Epithelial cell of esophagus (primary cell): ENCODE results near the gene UBE2A.

ENCODE experiments used
- DNase-seq: peaks from one replicate; pipeline ENCODE4 v3.0.0; 2010; ENCODE audit warnings: low read depth
- H3K4me3 ChIP-seq: 2 replicates; pipeline ENCODE4 v1.5.1; 2011; ENCODE audit warnings: mild to moderate bottlenecking, low read length, control low read depth
- TF ChIP-seq, protein P1 (sequence below): IDR thresholded peaks from 2 replicates; pipeline ENCODE4 v1.5.1; 2011; ENCODE audit warnings: low read depth, mild to moderate bottlenecking, low read length, control low read depth, inconsistent platforms; ENCODE audit not compliant: insufficient read depth; ENCODE audit errors: missing control alignments

UBE2A gene

DNA sequence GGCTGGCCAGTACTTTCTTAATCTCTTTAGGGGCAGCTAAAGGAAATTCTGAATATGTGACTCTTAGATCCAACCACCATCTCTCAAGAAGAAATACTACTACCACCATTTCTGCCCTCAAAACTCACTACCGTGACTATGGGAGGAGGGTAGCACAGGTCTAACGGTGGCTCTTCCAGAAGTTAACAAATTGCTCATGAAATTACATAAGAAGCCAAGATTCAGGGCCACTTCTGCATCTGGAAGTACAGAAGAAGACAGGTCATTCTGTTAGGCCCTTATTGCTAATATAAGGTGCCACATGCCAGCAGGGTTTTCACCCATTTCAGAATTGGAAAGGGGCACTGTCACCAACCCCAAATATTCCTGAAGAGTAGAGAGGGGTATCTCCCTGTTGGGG lies 51.5 kb downstream of the UBE2A start:
- TF ChIP-seq, protein P1, sequence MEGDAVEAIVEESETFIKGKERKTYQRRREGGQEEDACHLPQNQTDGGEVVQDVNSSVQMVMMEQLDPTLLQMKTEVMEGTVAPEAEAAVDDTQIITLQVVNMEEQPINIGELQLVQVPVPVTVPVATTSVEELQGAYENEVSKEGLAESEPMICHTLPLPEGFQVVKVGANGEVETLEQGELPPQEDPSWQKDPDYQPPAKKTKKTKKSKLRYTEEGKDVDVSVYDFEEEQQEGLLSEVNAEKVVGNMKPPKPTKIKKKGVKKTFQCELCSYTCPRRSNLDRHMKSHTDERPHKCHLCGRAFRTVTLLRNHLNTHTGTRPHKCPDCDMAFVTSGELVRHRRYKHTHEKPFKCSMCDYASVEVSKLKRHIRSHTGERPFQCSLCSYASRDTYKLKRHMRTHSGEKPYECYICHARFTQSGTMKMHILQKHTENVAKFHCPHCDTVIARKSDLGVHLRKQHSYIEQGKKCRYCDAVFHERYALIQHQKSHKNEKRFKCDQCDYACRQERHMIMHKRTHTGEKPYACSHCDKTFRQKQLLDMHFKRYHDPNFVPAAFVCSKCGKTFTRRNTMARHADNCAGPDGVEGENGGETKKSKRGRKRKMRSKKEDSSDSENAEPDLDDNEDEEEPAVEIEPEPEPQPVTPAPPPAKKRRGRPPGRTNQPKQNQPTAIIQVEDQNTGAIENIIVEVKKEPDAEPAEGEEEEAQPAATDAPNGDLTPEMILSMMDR: no peak
- DNase-seq: no peak
- H3K4me3 ChIP-seq: no peak overlapping the region
